Sigmoid colon (tissue), 4 donors: Measurements from ENCODE around the gene ZFYVE21.

Source experiments
- POLR2A ChIP-seq, 2 donors: fragments of 450-650 bp; IDR thresholded peaks; one replicate each; pipeline ENCODE4 v1.6.1; 2016; ENCODE audit warnings: antibody characterized with exemption in 2 of 2, mild to moderate bottlenecking in 2 of 2, moderate library complexity in 2 of 2
- POLR2AphosphoS5 ChIP-seq, 4 donors: sonication (generic); formaldehyde crosslinking; IDR thresholded peaks; one replicate each; pipeline ENCODE4 v1.6.1; 2017; ENCODE audit warnings: antibody characterized with exemption in 4 of 4

DNA sequence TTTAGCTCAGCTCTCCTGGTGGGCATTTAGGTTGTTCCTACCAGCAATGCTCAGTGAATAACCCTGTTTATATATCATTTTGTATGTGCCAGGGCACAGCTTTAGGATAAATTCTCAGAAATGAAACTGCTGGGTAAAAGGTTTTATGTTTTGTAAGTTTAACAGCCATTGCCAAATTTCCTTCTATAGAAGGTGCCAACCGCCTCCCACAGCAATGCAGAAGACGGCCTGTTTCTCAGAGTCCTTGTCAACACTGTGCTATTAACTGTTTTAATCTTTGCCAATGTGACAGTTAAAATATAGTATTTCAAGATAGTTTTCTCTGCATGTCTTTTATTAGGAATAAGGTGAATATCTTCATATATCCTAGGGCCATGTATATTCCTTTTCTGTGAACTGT, 66.8 kb downstream of the ZFYVE21 start:
- no peak for TF ChIP-seq POLR2A (IDR thresholded peaks at IDR 0.05)
- no peak for TF ChIP-seq POLR2AphosphoS5 (IDR thresholded peaks at IDR 0.05)
